SU-DHL-6 (cell line): ENCODE data around the gene STIMATE.

Experiments used
- H2AFZ ChIP-seq: fragments of 200-600 bp; sonication (generic); 2 replicates; pipeline ENCODE4 v1.6.1; 2014; ENCODE audit warnings: low read depth, mild to moderate bottlenecking, moderate library complexity, mixed read lengths, antibody characterized with exemption, low read length; ENCODE audit not compliant: severe bottlenecking
- H3F3A ChIP-seq: fragments of 200-600 bp; shearing (Covaris generic); 2 replicates; pipeline ENCODE4 v1.6.0; 2016; ENCODE audit warnings: antibody characterized with exemption, mild to moderate bottlenecking; ENCODE audit not compliant: insufficient read depth
- H3K27ac ChIP-seq: fragments of 200-600 bp; sonication (generic); 2 replicates; pipeline ENCODE4 v1.5.1; 2016; ENCODE audit warnings: low read depth, mild to moderate bottlenecking, low read length, moderate library complexity, mixed read lengths
- H3K27me3 ChIP-seq: fragments of 200-600 bp; sonication (generic), shearing (Covaris generic); 2 replicates; pipeline ENCODE4 v1.6.0; 2014; ENCODE audit warnings: mild to moderate bottlenecking, low read length
- H3K36me3 ChIP-seq: fragments of 200-600 bp; sonication (generic); 2 replicates; pipeline ENCODE4 v1.6.1; 2014; ENCODE audit warnings: mild to moderate bottlenecking, low read length, mixed read lengths
- H3K4me2 ChIP-seq: fragments of 300-600, 200-600 bp; shearing (Covaris generic), sonication (generic); 2 replicates; pipeline ENCODE4 v1.6.0; 2014; ENCODE audit warnings: low read length, low read depth, mild to moderate bottlenecking; ENCODE audit not compliant: poor library complexity, severe bottlenecking
- H3K4me3 ChIP-seq: fragments of 200-600 bp; sonication (generic); 2 replicates; pipeline ENCODE4 v1.5.1; 2014; ENCODE audit warnings: antibody characterized with exemption, low read length, mild to moderate bottlenecking, mixed read lengths; ENCODE audit not compliant: insufficient read depth, poor library complexity, severe bottlenecking
- H3K79me2 ChIP-seq: fragments of 200-600 bp; sonication (generic); 2 replicates; pipeline ENCODE4 v1.6.1; 2014; ENCODE audit warnings: mild to moderate bottlenecking, low read length, moderate library complexity; ENCODE audit not compliant: insufficient read depth
- H3K9ac ChIP-seq: fragments of 200-600 bp; sonication (generic); 2 replicates; pipeline ENCODE4 v1.7.0; 2014; ENCODE audit warnings: mild to moderate bottlenecking, low read length
- H3K9me2 ChIP-seq: fragments of 200-600 bp; sonication (generic); replicated peaks from 2 replicates; pipeline ENCODE4 v1.6.1; 2014; ENCODE audit warnings: low read length; ENCODE audit not compliant: insufficient read depth
- H3K9me3 ChIP-seq: fragments of 200-600 bp; sonication (generic); 2 replicates; pipeline ENCODE4 v1.6.1; 2014; ENCODE audit warnings: low read length, mixed read lengths; ENCODE audit not compliant: insufficient read depth
- H4K20me1 ChIP-seq: fragments of 200-600 bp; sonication (generic); 2 replicates; pipeline ENCODE4 v1.6.1; 2014; ENCODE audit warnings: low read depth, mild to moderate bottlenecking, antibody characterized with exemption, low read length, moderate library complexity, mixed read lengths
- EZH2phosphoT487 ChIP-seq: fragments of 200-600 bp; sonication (generic), shearing (Covaris generic); conservative IDR thresholded peaks from 2 replicates; pipeline ENCODE4 v1.6.1; 2018; ENCODE audit warnings: mild to moderate bottlenecking, antibody characterized with exemption, low read length, moderate library complexity, mixed read lengths
- TF ChIP-seq, protein P1 (sequence below): fragments of 200-600 bp; sonication (generic); IDR thresholded peaks from one replicate; pipeline ENCODE4 v1.5.1; 2017; ENCODE audit warnings: antibody characterized with exemption, mild to moderate bottlenecking, low read length, moderate library complexity; ENCODE audit not compliant: insufficient read depth, poor library complexity, severe bottlenecking

STIMATE gene

DNA sequence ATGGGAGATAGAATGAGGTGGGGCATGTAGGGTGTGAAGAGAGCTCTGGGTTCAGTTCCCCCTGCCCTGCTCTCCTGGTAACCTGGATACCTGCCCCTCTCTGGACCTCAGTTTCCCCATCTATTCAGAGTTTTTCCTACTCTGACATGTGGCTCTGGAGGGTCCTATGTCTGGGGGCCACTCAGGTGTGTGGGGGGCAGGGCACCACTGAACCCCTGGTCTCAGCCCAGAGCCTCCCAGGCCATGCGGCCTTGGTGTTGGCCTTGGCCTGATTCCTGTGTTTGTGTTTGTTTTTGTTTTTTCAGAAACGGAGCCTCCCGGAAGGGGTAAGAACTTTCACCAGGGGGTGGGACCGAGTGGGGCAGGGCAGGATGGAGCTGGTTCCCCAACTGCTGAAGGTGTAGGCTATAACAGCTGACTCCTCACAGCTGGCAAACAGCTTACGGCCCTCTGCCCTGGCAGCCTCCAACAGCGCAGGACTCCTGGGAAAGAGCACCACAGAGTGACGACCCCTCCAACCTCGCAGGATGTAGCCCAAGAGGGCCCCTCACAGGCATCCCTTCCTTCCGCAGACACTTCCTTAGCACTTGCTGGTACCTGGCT, 101.9 kb downstream of the STIMATE start:
- Histone ChIP-seq H3K27me3 (no peaks in the 10 kb centered on the region), H3K36me3 (no peaks in the 10 kb centered on the region), H2AFZ (no peak overlapping the region), H4K20me1 (no peaks in the 10 kb centered on the region), H3F3A (no peaks in the 10 kb centered on the region), H3K27ac (no peak overlapping the region), H3K79me2 (no peaks in the 10 kb centered on the region), H3K4me2 (no peak overlapping the region), H3K4me3 (no peak overlapping the region), H3K9me2 (no peaks in the 10 kb centered on the region), H3K9ac (no peak overlapping the region), H3K9me3 (no peaks in the 10 kb centered on the region)
- TF ChIP-seq, protein P1, sequence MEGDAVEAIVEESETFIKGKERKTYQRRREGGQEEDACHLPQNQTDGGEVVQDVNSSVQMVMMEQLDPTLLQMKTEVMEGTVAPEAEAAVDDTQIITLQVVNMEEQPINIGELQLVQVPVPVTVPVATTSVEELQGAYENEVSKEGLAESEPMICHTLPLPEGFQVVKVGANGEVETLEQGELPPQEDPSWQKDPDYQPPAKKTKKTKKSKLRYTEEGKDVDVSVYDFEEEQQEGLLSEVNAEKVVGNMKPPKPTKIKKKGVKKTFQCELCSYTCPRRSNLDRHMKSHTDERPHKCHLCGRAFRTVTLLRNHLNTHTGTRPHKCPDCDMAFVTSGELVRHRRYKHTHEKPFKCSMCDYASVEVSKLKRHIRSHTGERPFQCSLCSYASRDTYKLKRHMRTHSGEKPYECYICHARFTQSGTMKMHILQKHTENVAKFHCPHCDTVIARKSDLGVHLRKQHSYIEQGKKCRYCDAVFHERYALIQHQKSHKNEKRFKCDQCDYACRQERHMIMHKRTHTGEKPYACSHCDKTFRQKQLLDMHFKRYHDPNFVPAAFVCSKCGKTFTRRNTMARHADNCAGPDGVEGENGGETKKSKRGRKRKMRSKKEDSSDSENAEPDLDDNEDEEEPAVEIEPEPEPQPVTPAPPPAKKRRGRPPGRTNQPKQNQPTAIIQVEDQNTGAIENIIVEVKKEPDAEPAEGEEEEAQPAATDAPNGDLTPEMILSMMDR, result no peak
- TF ChIP-seq EZH2phosphoT487, result no peak

DNA sequence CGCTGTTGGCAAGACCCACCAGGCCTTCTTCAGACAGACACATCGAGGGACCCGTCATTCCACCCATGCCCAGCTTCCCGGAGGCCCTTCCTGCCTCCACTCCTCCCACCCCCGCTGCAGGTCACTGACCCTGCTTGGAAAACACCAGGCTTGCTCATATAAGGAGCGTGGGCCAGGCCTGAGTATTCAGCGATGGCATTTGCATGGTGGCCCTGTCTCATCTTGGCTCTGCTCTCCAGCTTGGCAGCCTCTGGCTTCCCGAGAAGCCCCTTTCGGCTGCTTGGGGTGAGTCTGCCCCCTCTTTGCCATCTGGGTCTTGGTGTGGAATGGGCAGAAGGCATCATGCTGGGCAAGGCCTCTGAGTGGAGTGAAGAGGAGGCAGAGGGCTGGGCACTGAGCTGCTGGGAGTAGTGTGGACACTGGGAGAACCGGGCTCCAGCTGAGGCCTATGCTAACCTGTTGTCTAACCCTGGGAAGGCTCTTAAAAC, 102.7 kb downstream of the STIMATE start, which contains the start of gene ITIH3:
Gene ITIH3 (plus strand): TSS at position 185 of the 488 bp plus-strand sequence. CDS start 8 bp downstream, at position 193.
- Histone ChIP-seq H3K79me2 (no peaks in the 10 kb centered on the region), H3K4me3 (no peak within 1 kb of the TSS), H4K20me1 (no peaks in the 10 kb centered on the region), H3K27ac (no peak within 1 kb of the TSS), H3K36me3 (no peaks in the 10 kb centered on the region), H3F3A (no peaks in the 10 kb centered on the region), H3K9me3 (no peaks in the 10 kb centered on the region), H2AFZ (no peak within 1 kb of the TSS), H3K9me2 (no peaks in the 10 kb centered on the region), H3K4me2 (no peak within 1 kb of the TSS), H3K27me3 (no peaks in the 10 kb centered on the region), H3K9ac (no peak within 1 kb of the TSS)
- no peak for TF ChIP-seq EZH2phosphoT487
- TF ChIP-seq, protein P1, result no peak

DNA sequence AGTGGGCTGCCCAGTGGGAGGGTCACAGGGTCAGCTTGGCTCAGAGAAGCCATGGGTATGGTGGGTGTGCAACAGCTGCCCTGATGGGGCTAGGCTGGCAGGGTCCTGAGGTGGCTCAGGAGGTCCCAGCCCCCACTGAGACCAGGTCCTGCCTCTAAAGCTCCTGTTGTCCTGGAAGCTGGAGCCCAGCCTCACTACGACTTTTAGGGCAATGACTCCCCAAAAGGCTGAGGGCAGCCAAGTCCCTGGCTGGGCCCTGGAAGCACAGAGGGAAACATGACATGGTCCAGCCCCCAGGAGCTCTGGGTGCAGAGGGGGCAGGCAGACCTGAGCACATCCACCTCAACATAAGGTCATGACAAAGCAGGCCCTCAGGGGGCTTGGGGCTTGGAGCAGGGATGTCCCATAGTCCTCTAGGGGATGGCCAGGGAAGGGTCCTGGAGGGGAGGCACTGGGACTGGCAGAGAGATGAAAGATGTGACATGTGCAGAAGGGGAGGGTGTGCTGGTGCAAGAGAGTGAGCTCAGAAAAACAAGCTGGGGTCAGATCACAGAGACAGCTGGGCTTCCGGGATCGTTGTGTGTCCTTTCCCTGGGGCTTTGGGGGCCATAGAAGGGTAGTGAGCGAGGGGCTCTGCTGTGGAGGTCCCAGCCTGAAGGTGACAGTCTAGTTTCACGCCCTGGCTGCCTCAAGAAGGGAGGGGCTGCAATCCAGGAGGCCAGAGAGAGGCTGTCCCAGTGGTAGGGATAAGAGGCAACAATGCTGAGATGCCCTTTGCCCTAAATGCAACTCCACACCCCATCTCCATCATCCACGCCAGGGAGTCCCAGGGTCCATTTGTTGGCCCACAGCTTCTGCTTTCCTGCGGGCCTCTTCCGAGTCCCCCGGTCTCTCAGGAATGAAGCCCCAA, 103.4 kb downstream of the STIMATE start:
- H3K36me3 ChIP-seq, result no peaks in the 10 kb centered on the region
- no peak overlapping the region for H2AFZ ChIP-seq
- no peak overlapping the region for H3K27ac ChIP-seq
- H3F3A ChIP-seq, result no peaks in the 10 kb centered on the region
- H3K4me2 ChIP-seq, result no peak overlapping the region
- no peaks in the 10 kb centered on the region for H3K27me3 ChIP-seq
- TF ChIP-seq EZH2phosphoT487, result no peak
- TF ChIP-seq, protein P1, result no peak
- H4K20me1 ChIP-seq, result no peaks in the 10 kb centered on the region
- H3K9ac ChIP-seq, result no peak overlapping the region
- no peaks in the 10 kb centered on the region for H3K79me2 ChIP-seq
- H3K9me2 ChIP-seq, result no peaks in the 10 kb centered on the region
- H3K9me3 ChIP-seq, result no peaks in the 10 kb centered on the region
- no peak overlapping the region for H3K4me3 ChIP-seq
